Measurements from ENCODE around the gene DNER. TPM values are rescaled to one million over a fixed set of nuclear protein-coding genes. Genes with fewer than 3 reads are reported as not detected.

The DNER gene
- total and polyA plus RNA-seq, 2 of the 4 experiments (the other 2 are of a cell fraction): under 0.01 to 0.14 TPM

- BruUV-seq (replicated peaks): no TSS peak
- no peak for TF ChIP-seq BHLHE40 (IDR thresholded peaks at IDR 0.05; ENCODE audit: low read depth, low read length)
- TF ChIP-seq POLR2A (IDR thresholded peaks at IDR 0.05; ENCODE audit: low read depth, low read length): no peak
- TF ChIP-seq MAZ (IDR thresholded peaks at IDR 0.05; ENCODE audit: borderline replicate concordance, low read depth, low read length): no peak
- TF ChIP-seq CHD1 (IDR thresholded peaks at IDR 0.05; ENCODE audit: low read depth, low read length): no peak
- TF ChIP-seq ELK1 (IDR thresholded peaks at IDR 0.05; ENCODE audit: borderline replicate concordance, low read depth, low read length): no peak
- no peak for TF ChIP-seq RFX5 (IDR thresholded peaks at IDR 0.05; ENCODE audit: low read depth, low read length)
- no peak for TF ChIP-seq CTCF (conservative IDR thresholded peaks at IDR 0.05; ENCODE audit: low read depth, low read length)
- TF ChIP-seq USF2 (IDR thresholded peaks at IDR 0.05; ENCODE audit: low read depth, low read length): no peak
- no peak for TF ChIP-seq CEBPB (IDR thresholded peaks at IDR 0.05; ENCODE audit: low read depth, low read length)
- no peak for TF ChIP-seq NFE2L2 (IDR thresholded peaks at IDR 0.05; ENCODE audit: low read depth, low read length)
- TF ChIP-seq MXI1 (IDR thresholded peaks at IDR 0.05; ENCODE audit: borderline replicate concordance, low read depth, low read length): no peak
- no peak for TF ChIP-seq SMC3 (IDR thresholded peaks at IDR 0.05; ENCODE audit: low read depth, low read length)
- TF ChIP-seq MAFK (IDR thresholded peaks at IDR 0.05; ENCODE audit: low read depth, low read length): no peak
- no peak for TF ChIP-seq RAD21 (IDR thresholded peaks at IDR 0.05; ENCODE audit: low read length)
- no peak for TF ChIP-seq FOS (IDR thresholded peaks at IDR 0.05; ENCODE audit: low read depth, low read length)
- Histone ChIP-seq H2BK5ac (ENCODE audit: low read depth, low read length, poor library complexity, severe bottlenecking) (no peak overlapping the region), H3K9me1 (ENCODE audit: insufficient read depth, low read length) (no peaks in the 10 kb centered on the region), H2AFZ (replicated peaks; ENCODE audit: low read length, poor library complexity) (no peak overlapping the region), H3K27me3 (ENCODE audit: control insufficient read depth, insufficient read depth, low read length) (no peaks in the 10 kb centered on the region), H3K14ac (replicated peaks; ENCODE audit: low read depth, low read length) (no peak overlapping the region), H3K4ac (ENCODE audit: low read depth, low read length) (no peak overlapping the region), H2AK9ac (replicated peaks; ENCODE audit: low read depth, low read length, poor library complexity) (no peak overlapping the region), H3K56ac (ENCODE audit: extremely low read depth, insufficient read depth, low read length) (no peak overlapping the region), H3K4me2 (ENCODE audit: low read depth, low read length) (no peak overlapping the region), H3K79me1 (ENCODE audit: low read depth in 1 of 2, low read length in 2 of 2) (no peaks in the 10 kb centered on the region), H3K9me3 (ENCODE audit: control insufficient read depth, insufficient read depth, low read length) (no peaks in the 10 kb centered on the region; the same call in 1 of the 2 replicates), H3K4me1 (ENCODE audit: control insufficient read depth, insufficient read depth, low read length) (no peaks in the 10 kb centered on the region), H4K5ac (ENCODE audit: low read depth, low read length) (no peak overlapping the region), H4K8ac (ENCODE audit: low read depth in 2 of 2, low read length in 2 of 2) (no peak overlapping the region), H3K18ac (ENCODE audit: low read depth, low read length) (no peak overlapping the region), H3K9ac (ENCODE audit: low read depth, low read length) (no peak overlapping the region), H3K36me3 (ENCODE audit: control insufficient read depth, insufficient read depth, low read length) (no peaks in the 10 kb centered on the region), H4K20me1 (ENCODE audit: insufficient read depth, low read length) (no peaks in the 10 kb centered on the region), H2BK120ac (ENCODE audit: low read depth, low read length) (no peak overlapping the region), H3K4me3 (ENCODE audit: insufficient read depth, low read depth, low read length) (no peak overlapping the region), H2BK15ac (ENCODE audit: low read depth, low read length) (no peak overlapping the region), H2AK5ac (ENCODE audit: low read depth, low read length) (no peak overlapping the region), H4K91ac (ENCODE audit: insufficient read depth, low read depth, low read length) (no peak overlapping the region), H3K27ac (ENCODE audit: insufficient read depth, low read length) (no peak overlapping the region), H2BK20ac (ENCODE audit: low read depth, low read length) (no peak overlapping the region), H3K23ac (ENCODE audit: low read depth, low read length) (no peak overlapping the region)
- 60% methylated on average over 1 of the region's 5 CpGs; no CpG with 5 or more reads in 1 of the 2 experiments for WGBS, 2 experiments (ENCODE audit: extremely low coverage in 2 of 2, insufficient read length in 1 of 2)
- in situ Hi-C loops (cut with MboI; ENCODE audit: low sequenced_read_pairs): no loop called here
- dilution Hi-C loops (cut with HindIII; ENCODE audit: low sequenced_read_pairs, unreplicated experiment): no loop called here
- no peak for ATAC-seq (ENCODE audit: low read depth)
- DNase-seq: no peak
- intact Hi-C loops (cut with micrococcal nuclease): no loop called here
- CTCF ChIA-PET: no interaction called here
- POLR2A ChIA-PET (ENCODE audit: unreplicated experiment): no interaction called here
Observed at GRCh38 chr2:229650059-229650458, 64.3 kb downstream of the DNER start.

Data from IMR-90 (cell line).